Adrenal gland (tissue), 5 donors: ENCODE measurements around the gene CACNA1F.

Experiments
- POLR2A ChIP-seq, 2 donors: fragments of 450-650 bp; IDR thresholded peaks; one replicate each; pipeline ENCODE4 v1.6.1; 2017; ENCODE audit warnings: antibody characterized with exemption in 2 of 2, mild to moderate bottlenecking in 2 of 2, moderate library complexity in 1 of 2
- TF ChIP-seq, protein P1 (sequence below), 6 experiments: fragments of 450-650 bp in 4 of 6; fragments of 200-600 bp in 2 of 6; sonication (generic) in 1 of 6; IDR thresholded peaks; 1 replicate in 5 of 6; 2 replicates in 1 of 6; pipeline versions ENCODE4 v1.5.1 to v1.8.0; 2016 to 2021; ENCODE audit warnings: antibody characterized with exemption in 6 of 6, mild to moderate bottlenecking in 2 of 6, moderate library complexity in 1 of 6
- donor health status: DM: no; HTN: no; CAD: no.

DNA sequence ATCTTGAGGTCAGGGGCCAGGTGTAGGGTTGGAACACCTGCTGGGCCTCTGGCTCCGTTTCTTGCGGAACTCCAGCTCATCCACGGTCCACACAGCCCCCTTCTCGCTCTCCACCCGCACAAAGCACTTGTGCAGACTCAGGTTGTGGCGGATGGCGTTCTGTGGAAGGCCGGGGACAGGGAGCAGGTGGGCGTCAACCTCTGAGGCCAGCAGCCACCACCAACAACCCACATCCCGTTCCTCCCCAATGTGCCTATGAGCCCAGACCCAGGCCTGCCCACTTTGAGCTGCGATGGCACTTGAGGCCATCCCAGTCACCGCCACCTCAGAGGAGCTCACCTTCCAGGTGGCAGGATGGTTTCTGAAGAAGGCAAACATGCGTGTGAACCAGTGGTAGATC is 18.2 kb upstream of the CACNA1F start:
- TF ChIP-seq, protein P1, sequence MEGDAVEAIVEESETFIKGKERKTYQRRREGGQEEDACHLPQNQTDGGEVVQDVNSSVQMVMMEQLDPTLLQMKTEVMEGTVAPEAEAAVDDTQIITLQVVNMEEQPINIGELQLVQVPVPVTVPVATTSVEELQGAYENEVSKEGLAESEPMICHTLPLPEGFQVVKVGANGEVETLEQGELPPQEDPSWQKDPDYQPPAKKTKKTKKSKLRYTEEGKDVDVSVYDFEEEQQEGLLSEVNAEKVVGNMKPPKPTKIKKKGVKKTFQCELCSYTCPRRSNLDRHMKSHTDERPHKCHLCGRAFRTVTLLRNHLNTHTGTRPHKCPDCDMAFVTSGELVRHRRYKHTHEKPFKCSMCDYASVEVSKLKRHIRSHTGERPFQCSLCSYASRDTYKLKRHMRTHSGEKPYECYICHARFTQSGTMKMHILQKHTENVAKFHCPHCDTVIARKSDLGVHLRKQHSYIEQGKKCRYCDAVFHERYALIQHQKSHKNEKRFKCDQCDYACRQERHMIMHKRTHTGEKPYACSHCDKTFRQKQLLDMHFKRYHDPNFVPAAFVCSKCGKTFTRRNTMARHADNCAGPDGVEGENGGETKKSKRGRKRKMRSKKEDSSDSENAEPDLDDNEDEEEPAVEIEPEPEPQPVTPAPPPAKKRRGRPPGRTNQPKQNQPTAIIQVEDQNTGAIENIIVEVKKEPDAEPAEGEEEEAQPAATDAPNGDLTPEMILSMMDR (IDR thresholded peaks at IDR 0.05) = no peak
- TF ChIP-seq POLR2A (IDR thresholded peaks at IDR 0.05) = no peak
